ENCODE data around the gene WWOX.

DNA sequence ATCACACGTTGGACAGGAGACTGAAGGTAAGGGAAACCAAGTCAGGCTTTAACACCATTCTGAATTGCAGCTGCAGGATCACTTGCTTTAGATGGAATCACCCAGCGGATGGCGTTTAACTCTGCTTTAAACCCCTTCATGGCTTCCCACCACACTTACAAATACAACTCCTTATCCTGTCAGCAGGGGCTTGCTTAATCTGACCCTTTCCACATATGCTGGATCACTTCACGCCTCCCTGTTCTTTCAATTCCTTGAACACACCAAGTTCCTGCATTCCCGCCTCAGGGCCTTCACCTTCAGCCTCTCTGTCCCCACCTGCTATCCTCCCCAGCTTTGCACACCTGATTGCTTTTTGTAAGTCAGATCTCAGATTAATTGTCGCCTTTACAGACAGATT is 1058.9 kb downstream of the WWOX start:
- TF ChIP-seq RAD21 (IDR thresholded peaks at IDR 0.05; ENCODE audit: low read length), result no peak
- TF ChIP-seq, protein P1, sequence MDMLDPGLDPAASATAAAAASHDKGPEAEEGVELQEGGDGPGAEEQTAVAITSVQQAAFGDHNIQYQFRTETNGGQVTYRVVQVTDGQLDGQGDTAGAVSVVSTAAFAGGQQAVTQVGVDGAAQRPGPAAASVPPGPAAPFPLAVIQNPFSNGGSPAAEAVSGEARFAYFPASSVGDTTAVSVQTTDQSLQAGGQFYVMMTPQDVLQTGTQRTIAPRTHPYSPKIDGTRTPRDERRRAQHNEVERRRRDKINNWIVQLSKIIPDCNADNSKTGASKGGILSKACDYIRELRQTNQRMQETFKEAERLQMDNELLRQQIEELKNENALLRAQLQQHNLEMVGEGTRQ (IDR thresholded peaks at IDR 0.05; ENCODE audit: low read depth, low read length), result no peak
